ENCODE results near the gene TTC39C.
A peak's percentile ranks its signal among the peaks of the same experiment; 100 is the strongest.

The TTC39C gene

DNA sequence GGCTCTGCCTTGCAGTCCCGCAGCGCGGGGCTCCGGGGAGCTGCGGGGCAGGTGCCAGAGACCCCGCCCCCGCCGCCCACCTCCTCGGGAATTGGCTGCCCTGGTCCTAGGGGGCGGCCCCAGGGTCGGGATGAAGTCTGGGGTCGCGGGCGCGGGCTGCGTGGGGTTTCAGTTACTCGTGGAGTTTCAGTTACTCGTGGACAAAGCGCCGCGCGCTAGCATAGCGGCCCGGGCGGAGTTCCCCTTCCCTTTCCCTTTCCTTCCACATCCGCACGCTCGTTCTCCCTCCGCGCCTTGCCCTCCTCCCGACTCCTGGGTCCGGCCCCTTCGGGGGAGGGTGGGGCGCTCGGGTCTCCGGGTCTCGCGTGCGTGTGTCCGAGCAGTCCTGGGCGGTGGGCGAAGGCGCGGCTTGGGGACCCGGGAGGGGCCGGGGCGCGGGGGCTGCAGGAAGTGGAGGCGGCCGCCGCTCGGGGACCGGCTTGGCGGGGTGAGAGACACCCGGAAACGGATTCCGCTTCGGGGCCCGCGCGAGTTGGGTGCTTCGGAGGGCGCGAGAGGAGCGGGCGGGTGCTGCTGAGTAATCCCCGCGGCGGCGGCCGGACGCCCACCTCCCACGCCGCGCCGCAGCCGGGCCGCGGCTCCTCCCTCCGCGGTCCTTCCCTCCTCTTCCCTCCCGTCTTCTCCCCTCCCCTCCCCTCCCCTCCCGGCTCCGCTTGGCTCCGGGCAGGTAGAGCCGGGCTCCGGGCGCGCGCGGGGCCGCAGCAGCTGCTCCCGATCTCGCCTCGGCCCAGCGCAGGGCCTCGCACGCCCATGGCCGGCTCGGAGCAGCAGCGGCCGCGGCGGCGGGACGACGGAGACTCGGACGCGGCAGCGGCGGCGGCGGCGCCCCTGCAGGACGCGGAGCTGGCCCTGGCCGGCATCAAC, at the start of gene TTC39C:
TTC39C (plus strand) TSS at position 693 of the 924 bp plus-strand sequence; CDS start at position 811, 118 bp downstream.
- peak; percentile 71 to 81 for DNase-seq (ENCODE audit: low read depth in 2 of 2, low spot score in 1 of 2)

DNA sequence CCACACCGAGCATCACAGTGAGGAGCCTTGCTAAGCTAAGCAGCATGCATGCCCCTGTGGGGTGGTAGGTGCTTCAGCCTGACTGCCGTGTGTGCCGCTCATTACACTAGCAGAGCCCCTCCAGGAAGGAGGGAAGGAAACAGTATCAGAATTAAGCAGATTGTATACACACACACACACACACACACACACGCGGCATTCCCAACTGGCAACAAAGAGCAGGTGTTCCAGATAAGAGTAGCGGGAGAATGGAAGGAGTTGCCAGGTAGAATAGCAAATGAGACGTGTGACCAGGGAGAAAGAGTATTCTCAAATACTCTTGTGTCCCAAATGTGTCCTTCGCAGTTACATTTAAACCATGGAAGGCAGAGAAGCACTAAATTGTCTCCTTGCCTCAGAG, 47.6 kb upstream of the TTC39C start:
- no peak for DNase-seq (ENCODE audit: low read depth in 2 of 2, low spot score in 1 of 2)

DNA sequence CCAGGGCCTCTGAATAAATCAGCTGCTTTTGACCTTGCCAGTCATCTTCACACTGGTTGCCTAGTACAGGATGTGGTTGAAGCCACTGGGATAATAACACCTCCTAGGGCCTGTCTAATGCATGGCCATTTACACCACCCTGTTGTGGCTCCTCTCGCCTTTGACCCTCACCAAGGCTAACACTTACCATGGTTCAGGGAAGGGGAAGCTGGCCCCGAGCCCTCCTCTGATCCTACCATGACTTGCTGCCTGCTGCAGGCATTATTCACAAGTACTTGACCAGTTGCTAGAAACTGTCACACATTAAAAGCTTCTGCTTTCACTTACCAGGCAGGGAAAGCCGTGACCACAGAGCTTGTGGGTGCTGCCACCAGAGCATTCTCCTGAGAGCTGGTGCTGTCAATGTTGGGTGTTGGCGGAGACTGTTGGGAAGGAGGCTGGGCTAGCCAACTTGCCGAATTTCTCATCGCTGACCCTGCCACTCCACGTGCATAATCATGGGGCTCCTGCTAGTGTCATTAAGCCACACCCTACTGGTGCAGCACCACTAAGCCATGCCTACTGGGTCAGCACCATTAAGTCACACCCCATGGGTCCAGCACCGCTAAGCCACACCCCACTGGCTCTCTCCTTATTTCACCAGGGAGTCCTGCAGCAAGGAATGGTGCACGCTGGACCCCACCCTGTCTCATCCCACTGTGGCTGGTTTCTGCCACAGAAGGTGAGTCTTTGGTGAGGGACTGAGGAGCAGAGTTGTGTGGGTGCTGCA, 47.0 kb upstream of the TTC39C start:
- DNase-seq (ENCODE audit: low read depth in 2 of 2, low spot score in 1 of 2) = no peak

DNA sequence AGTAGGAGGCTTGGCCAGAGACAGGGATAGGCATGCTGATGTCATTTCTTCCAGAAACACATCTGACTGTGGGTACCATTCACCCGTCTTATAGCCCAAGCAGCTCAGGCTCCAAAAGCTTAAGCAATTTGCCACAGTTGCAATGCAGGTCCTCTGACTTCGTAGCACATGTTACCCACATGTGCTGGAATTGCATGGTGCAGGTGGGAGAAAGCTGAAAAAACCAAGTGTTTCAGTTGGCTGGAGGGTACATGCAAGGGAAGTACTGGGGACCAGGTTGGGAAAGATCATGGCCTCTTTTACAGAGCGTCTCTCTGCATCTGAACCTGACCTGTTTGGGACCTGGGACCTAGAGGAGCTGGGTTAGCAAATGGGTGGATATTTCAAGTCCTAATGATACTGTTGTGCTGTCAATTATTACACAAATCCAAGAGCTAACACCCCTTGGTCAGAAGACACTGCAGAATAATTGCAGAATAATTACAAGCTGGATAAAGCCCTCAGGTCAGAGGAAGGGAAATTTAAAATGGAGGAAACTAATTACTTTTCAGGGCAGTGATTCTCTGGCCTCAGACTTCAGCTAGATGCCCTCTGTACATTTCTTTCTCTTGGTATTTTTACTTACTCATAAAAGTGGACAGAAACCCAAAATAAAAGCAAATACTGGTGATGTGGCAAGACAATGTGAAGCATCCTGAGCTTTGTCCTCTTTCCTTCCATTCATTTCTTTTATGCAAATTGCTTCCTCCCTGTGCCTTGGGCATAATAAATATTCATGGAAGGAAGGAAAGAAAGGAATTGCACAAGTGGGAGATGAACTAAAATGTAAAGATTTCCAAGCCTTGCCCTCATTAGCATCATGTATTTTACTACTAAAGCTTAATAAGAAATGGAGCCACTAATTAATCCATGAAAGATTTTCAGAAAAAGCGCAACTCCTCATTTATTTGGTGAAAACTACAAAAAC, 45.6 kb upstream of the TTC39C start:
- DNase-seq (ENCODE audit: low read depth in 2 of 2, low spot score in 1 of 2) = no peak

DNA sequence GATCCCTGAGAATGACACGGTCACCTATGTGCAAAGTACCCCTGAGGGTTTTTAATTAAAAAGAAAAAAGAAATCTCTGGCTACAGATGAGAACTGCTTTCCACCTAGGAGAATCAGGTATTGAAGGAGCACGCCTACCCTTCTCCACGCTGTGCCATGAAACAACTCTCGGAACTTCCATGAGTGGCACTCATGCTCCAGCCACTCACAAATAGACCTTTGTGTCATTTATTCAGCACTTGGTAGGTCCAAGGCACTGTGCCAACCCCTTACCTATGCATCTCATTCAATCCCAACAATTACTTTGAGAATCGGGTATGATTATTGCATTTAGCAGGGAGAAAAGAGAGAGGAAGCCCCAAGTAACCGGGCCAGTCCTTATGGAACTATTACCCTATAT, 44.9 kb upstream of the TTC39C start:
- DNase-seq (ENCODE audit: low read depth in 2 of 2, low spot score in 1 of 2) = no peak

DNA sequence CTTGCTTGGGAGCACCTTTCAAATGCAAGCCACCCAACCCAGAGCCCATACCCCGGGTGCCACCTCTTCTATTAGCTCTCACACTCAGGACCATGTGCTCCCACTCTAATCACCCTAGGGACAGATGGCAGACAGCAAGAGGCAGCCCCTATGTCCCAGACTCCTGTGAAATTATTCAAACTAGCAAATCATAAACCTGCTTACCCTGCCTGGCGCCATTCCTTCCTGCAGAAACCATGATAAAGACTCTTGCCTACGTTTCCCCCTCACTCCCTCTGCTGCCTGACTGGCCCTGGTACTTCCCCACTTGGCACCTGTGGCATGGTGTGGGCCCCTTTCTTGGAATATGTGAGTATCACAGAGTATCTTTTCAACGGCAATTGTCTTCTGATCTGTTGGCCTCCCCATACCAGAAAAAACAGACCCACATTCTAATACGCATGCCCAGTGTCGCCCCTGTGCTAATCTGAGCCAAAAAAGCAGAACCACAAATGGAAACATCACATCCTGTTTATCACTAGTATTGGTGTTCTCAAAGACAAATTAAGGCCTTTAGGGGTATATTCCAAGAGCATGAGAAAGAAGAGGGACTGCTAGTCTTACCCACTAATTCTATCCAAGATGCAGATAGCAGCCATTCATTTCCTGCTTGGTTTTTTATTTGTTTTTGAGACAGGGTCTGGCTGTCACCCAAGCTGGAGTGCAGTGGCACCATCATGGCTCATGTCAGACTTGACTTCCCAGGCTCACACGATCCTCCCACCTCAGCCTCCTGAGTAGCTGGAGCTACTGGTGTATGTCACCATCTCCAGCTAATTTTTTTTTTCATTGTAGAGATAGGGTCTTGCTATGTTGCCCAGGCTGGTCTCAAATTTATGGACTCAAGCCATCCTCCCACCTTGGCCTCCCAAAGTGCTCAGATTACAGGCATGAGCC, 44.1 kb upstream of the TTC39C start:
- peak; percentile 15 to 34 for DNase-seq (ENCODE audit: low read depth in 2 of 2, low spot score in 1 of 2)

DNA sequence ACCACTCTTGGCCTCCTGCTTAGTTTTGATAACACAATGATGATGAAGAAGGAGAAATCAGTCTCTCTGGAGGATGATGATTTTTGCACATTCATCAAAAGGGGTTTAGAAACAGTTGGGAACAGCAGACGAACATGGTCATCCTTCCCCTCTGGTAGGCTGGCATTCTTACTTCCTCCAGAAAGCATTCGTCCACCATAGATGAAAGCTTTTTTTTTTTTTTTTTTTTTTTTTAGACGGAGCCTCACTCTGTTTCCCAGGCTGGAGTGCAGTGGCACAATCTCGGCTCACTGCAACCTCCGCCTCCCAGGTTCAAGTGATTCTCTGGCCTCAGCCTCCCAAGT, 43.5 kb upstream of the TTC39C start:
- no peak for DNase-seq (ENCODE audit: low read depth in 2 of 2, low spot score in 1 of 2)

DNA sequence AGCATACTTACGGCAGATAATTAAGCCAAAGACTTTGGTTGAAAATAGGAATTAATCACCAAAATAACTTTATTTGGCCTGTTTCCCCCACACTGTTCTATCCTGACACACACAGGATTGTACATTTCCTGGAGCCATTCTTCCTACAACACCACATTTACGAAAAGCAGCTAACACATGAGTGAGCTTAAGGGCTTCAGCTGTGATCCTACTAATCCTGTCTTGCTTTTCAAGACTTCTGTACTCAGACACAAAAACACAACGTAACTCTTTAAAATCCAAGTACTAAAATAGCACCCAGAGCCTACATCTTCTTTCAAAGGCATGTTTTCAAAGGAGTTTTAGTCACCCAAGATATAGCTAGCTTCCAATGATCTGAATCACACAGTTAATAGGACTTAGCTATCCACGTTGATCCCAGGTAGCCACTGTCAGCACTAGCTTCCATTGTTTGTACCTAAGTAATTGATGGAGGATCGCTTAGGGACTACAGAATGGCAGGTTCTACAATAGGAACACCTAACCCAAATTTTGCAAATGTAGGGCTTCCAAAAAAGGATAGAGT, 42.8 kb upstream of the TTC39C start:
- no peak for DNase-seq (ENCODE audit: low read depth in 2 of 2, low spot score in 1 of 2)

DNA sequence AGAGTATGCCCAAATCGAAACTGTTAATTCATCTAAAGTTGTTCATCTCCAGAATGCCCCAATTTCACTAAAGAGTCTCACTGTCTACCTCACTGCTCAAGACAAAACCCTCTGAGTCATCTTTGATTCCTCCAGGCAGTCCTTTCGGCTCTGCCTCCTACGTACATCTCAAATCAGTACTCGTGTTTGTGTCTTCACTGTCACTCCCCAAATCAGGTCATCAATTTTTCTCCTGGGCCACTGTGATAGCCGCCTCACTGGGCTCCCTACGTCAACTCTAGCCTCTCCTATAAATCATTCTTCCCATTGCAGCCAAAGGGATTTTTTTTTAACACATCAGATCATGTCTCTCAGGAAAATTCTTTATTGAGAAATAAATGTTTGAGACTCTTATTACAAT, 42.1 kb upstream of the TTC39C start:
- no peak for DNase-seq (ENCODE audit: low read depth in 2 of 2, low spot score in 1 of 2)

DNA sequence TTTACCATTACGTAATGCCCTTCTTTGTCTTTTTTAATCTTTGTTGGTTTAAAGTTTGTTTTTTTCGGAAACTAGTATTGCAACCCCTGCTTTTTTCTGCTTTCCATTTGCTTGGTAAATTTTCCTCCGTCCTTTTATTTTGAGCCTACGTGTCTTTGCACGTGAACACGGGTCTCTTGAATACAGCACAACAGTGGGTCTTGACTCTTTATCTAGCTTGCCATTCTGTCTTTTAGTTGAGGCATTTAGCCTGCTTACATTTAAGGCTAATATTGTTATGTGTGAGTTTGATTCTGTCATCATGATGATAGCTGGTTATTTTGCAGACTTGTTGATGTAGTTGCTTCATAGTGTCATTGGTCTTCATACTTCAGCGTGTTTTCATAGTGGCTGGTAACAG, 37.5 kb upstream of the TTC39C start:
- DNase-seq (ENCODE audit: low read depth in 2 of 2, low spot score in 1 of 2) = no peak

DNA sequence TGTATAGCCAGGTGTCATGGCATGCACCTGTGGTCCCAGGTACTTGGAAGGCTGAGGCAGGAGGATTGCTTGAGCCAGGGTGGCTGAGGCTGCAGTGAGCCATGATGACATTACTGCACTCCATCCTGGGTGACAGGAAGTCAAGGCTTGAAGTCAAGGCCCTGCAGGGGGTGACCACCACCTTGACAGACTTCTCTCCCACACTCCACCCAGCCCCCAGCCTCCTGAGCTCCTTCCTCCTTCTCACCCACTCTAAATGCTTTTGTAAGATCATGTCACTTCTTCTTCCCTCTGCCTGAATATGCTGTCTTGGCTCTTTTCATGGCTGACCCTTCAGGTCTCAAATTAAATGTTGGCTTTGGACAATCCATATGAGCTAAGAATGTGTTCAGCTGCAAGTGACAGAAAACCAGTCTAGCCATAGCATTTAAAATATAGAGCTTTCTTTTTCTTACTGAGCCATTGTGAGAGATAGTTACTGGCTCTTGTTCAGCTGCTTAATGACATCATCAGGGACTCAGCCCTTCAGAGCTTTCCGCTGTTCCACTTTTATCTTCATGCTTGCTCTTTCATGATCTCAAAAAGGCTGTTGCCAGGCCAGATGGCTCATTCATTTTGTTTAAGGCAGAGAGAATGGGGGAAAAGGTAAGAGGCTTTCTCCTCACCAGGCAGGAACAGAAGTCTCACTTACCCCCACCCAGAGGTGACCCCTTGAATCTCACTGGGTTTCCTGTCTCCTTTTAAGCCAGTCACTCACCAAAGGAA, 36.7 kb upstream of the TTC39C start:
- no peak for DNase-seq (ENCODE audit: low read depth in 2 of 2, low spot score in 1 of 2)

DNA sequence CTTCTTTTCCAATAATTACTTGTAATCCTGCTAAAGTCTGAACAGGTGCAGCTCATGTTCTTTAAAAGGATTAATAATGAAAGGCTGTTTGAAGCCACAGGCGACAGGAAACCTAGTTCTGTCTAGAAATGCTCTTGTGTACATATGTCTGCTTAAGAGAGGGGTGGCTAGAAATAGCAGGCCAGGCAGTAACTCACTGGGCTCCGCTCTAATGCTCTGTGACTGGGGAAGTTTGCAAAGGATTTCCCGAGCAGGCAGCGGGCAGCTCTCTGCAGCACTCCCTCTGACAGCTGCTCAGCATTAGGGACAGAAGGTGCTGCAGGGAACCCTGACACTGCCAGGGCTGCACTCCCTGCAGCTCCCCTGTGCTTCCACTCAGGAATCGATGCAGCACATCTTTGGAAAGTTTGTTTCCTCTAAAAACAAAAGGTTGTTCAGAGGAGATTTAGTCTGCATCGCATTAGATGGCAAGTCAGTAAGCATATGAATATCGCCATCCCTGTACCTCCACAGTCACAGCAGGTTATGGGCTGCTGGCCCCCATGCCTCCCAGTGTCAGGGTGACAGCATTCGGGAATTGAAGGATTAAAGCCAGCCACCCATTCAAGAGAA, 33.1 kb upstream of the TTC39C start:
- no peak for DNase-seq (ENCODE audit: low read depth in 2 of 2, low spot score in 1 of 2)

DNA sequence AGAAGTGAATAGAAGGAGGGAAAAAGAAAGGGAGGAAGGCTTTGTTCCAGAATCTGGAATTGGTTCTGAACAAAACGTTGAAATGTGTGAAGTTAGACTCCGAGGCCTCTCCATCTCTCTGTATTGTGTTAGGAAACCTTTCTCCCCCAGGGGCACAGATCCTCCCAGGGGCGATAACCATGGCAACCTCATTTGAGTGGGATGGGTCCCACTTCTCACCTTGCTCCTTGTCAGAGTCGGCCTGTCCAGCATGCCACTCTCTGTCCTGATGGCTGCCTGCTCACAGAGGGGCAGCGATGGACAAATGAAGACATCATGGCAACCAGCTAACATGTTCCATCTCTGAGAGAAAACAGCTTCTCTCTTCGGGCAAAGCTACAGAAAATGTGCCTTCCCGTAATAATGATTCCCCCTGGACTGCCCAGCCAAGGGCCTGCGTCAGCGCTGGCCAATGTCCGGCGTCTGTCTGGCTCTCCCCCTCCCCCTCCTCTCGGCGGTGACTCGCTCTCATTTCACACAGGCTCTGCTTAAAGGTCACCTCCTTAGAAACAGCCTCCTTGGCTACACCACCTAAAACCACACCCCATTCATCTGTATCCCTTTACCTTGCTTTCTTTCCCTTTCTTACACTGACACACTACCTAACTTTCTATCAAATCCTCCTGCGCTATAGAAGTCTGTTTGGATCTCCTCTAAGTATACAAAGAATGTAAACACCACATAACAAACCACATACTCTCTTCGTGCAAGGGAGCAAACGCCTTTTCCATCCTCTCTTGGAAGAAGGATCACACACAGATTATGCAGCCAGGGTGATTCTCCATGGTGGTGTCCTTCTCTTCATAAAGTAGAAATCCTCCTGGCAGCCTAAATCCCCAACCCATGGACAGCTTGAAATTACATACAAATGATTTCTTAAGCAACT, 32.1 kb upstream of the TTC39C start:
- DNase-seq (ENCODE audit: low read depth in 2 of 2, low spot score in 1 of 2) = no peak

DNA sequence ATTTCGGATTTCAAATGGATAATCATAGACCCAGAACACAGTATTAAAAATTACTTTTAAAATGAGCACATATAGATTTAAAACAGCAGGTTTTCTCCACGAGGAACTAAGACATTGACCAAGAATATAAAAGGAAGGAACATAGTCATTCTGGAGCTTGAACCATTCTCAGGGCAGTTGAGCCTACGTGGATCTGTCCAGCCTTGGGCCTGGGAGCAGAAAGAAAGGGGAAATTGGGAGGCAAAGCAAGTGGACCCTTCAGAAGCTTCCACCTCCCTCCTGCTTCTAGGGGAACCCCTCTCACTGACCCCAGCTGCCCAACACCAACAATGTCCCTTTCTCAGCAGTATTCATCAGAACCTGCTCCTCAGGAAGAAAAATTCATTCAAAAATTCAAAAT, 31.4 kb upstream of the TTC39C start:
- no peak for DNase-seq (ENCODE audit: low read depth in 2 of 2, low spot score in 1 of 2)

DNA sequence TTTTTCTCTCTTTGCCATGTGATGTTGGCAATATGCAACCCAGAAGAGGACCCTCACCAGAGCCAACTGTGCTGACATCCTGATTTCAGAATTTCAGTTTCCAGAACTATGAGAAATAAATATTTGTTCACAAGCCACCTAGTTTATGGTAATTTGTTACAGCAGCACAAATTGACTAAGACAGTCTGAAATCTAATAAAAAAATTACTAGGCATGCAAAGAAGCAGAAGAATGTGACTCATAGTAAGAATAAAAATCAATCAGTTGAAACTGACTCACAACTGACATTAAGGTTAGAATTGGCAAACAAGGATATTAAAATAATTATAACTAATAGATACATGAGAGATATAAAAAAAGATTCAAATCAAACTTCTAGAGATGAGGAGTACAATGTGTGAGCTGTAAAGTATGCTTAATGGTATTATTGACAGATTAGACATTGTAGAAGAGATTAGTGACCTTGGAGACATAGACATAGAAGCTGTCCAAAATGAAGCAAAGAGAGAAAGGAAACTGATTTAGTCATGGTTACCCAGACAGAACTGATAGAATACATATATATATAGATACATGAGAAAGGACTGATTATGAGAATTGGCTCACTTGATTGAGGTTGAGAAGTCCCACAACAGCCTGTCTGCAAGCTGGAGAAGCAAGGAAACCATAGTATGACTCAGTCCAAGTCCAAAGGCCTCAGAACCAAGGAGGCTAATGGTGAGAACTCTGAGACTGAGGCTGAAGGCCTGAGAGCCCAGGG, 27.8 kb upstream of the TTC39C start:
- no peak for DNase-seq (ENCODE audit: low read depth in 2 of 2, low spot score in 1 of 2)

DNA sequence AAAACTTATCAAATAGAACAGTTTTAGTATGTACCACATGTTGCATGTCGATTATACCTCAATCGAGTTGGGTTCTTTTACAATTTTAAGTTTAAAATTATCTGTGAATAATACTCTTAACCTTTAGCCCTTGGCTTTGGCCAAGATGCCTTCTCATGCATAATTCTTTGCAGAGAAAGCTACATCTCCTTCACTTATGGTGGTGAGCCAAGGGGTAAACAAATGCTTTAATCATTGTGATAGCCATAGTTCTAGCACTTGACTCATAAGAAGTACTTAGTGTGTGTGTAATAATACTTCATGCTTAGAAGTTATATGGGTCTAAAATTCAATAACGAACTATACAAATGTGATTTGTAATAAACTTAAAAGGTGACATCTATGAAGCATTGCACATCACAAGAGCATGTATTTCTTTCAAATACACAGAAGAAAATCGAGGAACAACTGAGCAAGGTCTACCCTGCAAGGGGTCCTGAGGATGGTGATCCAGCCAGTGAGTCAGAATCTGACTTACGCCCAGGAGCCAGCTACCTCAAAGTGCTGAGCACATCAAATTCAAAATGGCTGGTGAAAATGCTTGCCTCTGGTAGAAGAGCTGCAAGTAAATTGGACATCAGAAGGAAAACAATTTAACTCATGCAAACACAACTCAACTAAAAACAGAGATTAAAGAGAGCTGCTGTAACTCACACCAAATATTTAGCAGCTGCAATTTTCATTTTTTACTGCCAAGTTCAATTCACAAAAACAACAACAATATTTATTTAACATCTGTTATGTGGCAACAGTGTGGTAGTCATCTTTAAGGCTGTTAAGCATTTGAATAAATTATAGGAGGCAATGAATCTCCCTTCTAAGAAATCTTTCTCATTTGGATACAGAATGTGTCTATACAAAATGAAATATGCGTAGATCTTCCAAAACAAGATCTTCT, 23.8 kb upstream of the TTC39C start:
- no peak for DNase-seq (ENCODE audit: low read depth in 2 of 2, low spot score in 1 of 2)

Measured in stimulated activated CD8-positive, alpha-beta memory T cell treated with anti-CD3 and anti-CD28 coated beads, Interleukin-4, amount 100 ng/mL, for 4 hours (primary cell).